ENCODE results near the gene TAF7L. TPM values are rescaled to one million over a fixed set of nuclear protein-coding genes. Genes with fewer than 3 reads are reported as not detected.

Gene TAF7L
- total and polyA plus RNA-seq, 2 donors (not counting 1 experiment from before 2014, with no cell fraction given) = 0.27 to 0.33 TPM

DNA sequence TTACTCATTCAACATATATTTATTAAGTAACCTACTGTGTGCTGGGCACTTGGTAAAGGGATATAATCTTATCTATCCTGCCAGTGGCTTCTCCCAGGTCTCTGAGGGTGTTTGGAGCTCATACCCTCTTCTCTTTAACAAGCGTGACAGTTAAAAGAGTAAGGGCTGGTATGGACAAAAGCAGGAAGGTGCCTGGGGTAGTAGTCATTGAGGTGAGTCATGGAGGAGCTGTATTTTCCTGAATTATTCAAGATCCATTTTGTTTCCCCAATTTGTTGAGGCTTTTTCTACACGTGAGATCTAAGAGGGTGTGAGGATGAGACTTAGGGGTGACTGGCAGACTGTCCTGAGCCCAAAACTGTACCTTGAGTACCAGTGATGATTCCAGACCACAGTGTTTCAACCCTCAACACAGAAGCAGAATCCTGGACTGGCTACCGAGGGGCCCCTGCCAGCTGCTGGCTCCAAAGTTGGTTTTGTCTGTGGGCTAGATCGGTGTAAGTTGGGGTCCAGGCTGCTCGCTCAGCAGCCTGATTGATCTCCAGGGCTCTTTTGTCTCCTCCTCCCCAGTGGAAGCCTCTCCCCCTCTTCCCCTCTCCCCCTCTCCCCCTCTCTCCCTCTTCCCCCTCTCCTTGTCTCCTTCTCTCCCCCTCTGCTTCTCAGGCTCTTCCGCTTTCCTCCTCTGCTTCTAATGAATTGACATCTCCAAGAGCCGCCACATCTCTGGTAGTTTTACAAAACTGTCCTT lies 71.8 kb downstream of the TAF7L start, which contains the start of gene DRP2:
TSS of gene DRP2 (plus strand) at position 671 of the 748 bp plus-strand sequence. CDS start 11,862 bp downstream, outside the sequence.
- H3K4me1 ChIP-seq (ENCODE audit: control insufficient read depth, extremely low read depth, insufficient read depth, low read length) = no peaks in the 10 kb centered on the region
- DNase-seq (ENCODE audit: low read depth in 2 of 2) = peak; percentile 2 to 59
- H3K79me2 ChIP-seq (ENCODE audit: control insufficient read depth, insufficient read depth, low read length) = no peaks in the 10 kb centered on the region
- peak within 1 kb of the TSS in 2 of 4 experiments; percentile 29 to 41 for H3K4me3 ChIP-seq (replicated peaks in 1 of 4; ENCODE audit: control extremely low read depth in 1 of 4, insufficient read depth in 1 of 4, low read depth in 3 of 4, low read length in 4 of 4)
- no peak within 1 kb of the TSS for H3K9ac ChIP-seq (ENCODE audit: insufficient read depth, low read length)
- H3K9me3 ChIP-seq (ENCODE audit: control insufficient read depth, insufficient read depth, low read depth, low read length) = no peaks in the 10 kb centered on the region
- H3K36me3 ChIP-seq (ENCODE audit: control insufficient read depth, insufficient read depth, low read length) = no peaks in the 10 kb centered on the region
- peak within 1 kb of the TSS; percentile 65 for H2AFZ ChIP-seq (ENCODE audit: low read length)
- H4K20me1 ChIP-seq (ENCODE audit: control insufficient read depth, extremely low read depth, insufficient read depth, low read length) = no peaks in the 10 kb centered on the region
- H3K27me3 ChIP-seq (ENCODE audit: control insufficient read depth, insufficient read depth, low read length) = no peaks in the 10 kb centered on the region
- H3K27ac ChIP-seq (ENCODE audit: insufficient read depth, low read length) = peak within 1 kb of the TSS; percentile 16
- TF ChIP-seq, protein P1, sequence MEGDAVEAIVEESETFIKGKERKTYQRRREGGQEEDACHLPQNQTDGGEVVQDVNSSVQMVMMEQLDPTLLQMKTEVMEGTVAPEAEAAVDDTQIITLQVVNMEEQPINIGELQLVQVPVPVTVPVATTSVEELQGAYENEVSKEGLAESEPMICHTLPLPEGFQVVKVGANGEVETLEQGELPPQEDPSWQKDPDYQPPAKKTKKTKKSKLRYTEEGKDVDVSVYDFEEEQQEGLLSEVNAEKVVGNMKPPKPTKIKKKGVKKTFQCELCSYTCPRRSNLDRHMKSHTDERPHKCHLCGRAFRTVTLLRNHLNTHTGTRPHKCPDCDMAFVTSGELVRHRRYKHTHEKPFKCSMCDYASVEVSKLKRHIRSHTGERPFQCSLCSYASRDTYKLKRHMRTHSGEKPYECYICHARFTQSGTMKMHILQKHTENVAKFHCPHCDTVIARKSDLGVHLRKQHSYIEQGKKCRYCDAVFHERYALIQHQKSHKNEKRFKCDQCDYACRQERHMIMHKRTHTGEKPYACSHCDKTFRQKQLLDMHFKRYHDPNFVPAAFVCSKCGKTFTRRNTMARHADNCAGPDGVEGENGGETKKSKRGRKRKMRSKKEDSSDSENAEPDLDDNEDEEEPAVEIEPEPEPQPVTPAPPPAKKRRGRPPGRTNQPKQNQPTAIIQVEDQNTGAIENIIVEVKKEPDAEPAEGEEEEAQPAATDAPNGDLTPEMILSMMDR (conservative IDR thresholded peaks at IDR 0.05 in 1 of 2, IDR thresholded peaks at IDR 0.05 in 1 of 2; ENCODE audit: low read depth in 1 of 2, low read length in 2 of 2) = no peak
- no peak for TF ChIP-seq EZH2 (IDR thresholded peaks at IDR 0.05; ENCODE audit: low read length, missing control alignments)
- peak within 1 kb of the TSS; percentile 40 for H3K4me2 ChIP-seq (ENCODE audit: extremely low read depth, insufficient read depth, low read length)

Other genes starting within 250 kb of the TAF7L start
- 10.3 and 14.2 TPM in 2 replicates for gene TRMT2B, start 239.2 kb downstream of the TAF7L start, total RNA-seq
- gene TRMT2B, start 239.2 kb downstream of the TAF7L start, polyA plus RNA-seq = 6.9 and 11.1 TPM in 2 replicates
- 11.6 and 28.6 TPM in 2 replicates for gene TMEM35A, start 212.5 kb downstream of the TAF7L start, total RNA-seq
- gene TMEM35A, start 212.5 kb downstream of the TAF7L start, polyA plus RNA-seq = 25.8 and 46.0 TPM in 2 replicates
- 4.9 and 11.2 TPM in 2 replicates for gene CENPI, start 193.1 kb downstream of the TAF7L start, total RNA-seq
- gene CENPI, start 193.1 kb downstream of the TAF7L start, polyA plus RNA-seq = 4.3 and 13.0 TPM in 2 replicates
- under 0.01 and 0.50 TPM in 2 replicates for gene DRP2, start 71.5 kb downstream of the TAF7L start, total RNA-seq
- 0.59 and 0.64 TPM in 2 replicates for gene DRP2, start 71.5 kb downstream of the TAF7L start, polyA plus RNA-seq
- 3.0 and 3.1 TPM in 2 replicates for gene TIMM8A, start 57.4 kb upstream of the TAF7L start, total RNA-seq
- gene TIMM8A, start 57.4 kb upstream of the TAF7L start, polyA plus RNA-seq = 7.7 and 12.0 TPM in 2 replicates
- not detected in 2 replicates for gene BTK, start 94.9 kb upstream of the TAF7L start, total RNA-seq
- 0.05 TPM in 1 of 2 replicates, not detected in the other for gene BTK, start 94.9 kb upstream of the TAF7L start, polyA plus RNA-seq
- 305 and 521 TPM in 2 replicates for gene RPL36A, start 99.7 kb upstream of the TAF7L start, total RNA-seq
- 2,163 and 2,209 TPM in 2 replicates for gene RPL36A, start 99.7 kb upstream of the TAF7L start, polyA plus RNA-seq
- gene GLA, start 116.6 kb upstream of the TAF7L start, total RNA-seq = 11.3 and 19.3 TPM in 2 replicates
- gene GLA, start 116.6 kb upstream of the TAF7L start, polyA plus RNA-seq = 23.1 and 30.3 TPM in 2 replicates
- 82.7 and 84.1 TPM in 2 replicates for gene HNRNPH2, start 116.9 kb upstream of the TAF7L start, total RNA-seq
- 76.6 and 91.5 TPM in 2 replicates for gene HNRNPH2, start 116.9 kb upstream of the TAF7L start, polyA plus RNA-seq
- gene ARMCX4, start 194.1 kb upstream of the TAF7L start, total RNA-seq = 3.6 and 7.6 TPM in 2 replicates
- gene ARMCX4, start 194.1 kb upstream of the TAF7L start, polyA plus RNA-seq = 3.0 and 3.4 TPM in 2 replicates

Data from fibroblast of lung (primary cell).